SK-N-SH (cell line): Measurements from ENCODE around the gene CAST.

Source experiments
- RFX5 ChIP-seq: IDR thresholded peaks from 2 replicates; pipeline ENCODE4 v1.6.1; 2012; ENCODE audit warnings: mild to moderate bottlenecking, improper control_type of control experiment, low read length
- TF ChIP-seq, protein P1 (sequence below): fragments of 200-600 bp; sonication (generic); IDR thresholded peaks from 2 replicates; pipeline ENCODE4 v1.6.1; 2017; ENCODE audit warnings: antibody characterized with exemption, mild to moderate bottlenecking, moderate library complexity

DNA sequence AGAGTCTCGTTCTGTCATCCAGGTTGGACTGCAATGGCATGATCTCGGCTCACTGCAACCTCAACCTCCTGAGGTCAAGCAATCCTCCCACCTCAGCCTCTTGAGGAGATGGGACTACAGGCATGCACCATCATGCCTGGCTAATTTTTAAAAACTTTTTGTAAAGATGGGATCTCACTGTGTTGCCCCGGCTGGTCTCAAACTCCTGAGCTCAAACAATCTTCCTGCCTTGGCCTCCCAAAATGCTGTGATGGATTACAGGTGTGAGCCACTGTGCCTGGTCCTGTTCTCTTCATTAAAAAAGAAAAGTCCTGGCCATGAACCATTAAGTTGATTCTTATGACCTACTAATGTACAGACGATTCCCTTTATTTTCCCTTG lies 90.8 kb downstream of the CAST start:
- no peak for TF ChIP-seq RFX5
- TF ChIP-seq, protein P1, sequence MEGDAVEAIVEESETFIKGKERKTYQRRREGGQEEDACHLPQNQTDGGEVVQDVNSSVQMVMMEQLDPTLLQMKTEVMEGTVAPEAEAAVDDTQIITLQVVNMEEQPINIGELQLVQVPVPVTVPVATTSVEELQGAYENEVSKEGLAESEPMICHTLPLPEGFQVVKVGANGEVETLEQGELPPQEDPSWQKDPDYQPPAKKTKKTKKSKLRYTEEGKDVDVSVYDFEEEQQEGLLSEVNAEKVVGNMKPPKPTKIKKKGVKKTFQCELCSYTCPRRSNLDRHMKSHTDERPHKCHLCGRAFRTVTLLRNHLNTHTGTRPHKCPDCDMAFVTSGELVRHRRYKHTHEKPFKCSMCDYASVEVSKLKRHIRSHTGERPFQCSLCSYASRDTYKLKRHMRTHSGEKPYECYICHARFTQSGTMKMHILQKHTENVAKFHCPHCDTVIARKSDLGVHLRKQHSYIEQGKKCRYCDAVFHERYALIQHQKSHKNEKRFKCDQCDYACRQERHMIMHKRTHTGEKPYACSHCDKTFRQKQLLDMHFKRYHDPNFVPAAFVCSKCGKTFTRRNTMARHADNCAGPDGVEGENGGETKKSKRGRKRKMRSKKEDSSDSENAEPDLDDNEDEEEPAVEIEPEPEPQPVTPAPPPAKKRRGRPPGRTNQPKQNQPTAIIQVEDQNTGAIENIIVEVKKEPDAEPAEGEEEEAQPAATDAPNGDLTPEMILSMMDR, result no peak
